Calu3 (cell line): Measurements from ENCODE around the gene KRTAP3-1. TPM values are rescaled to one million over a fixed set of nuclear protein-coding genes. Genes with fewer than 3 reads are reported as not detected.

Experiments
- BruUV-seq: library from RNA; stranded (reverse); fragments of 400-500 nt; replicated peaks from 2 replicates; lab custom pipeline; 2021; lab: Mats Ljungman, UMichigan
- CTCF ChIA-PET: fragments of 300-600 bp; sonication (Branson Sonifier 250); formaldehyde crosslinking; loops from one replicate; lab custom pipeline; 2022; ENCODE audit warnings: antibody characterized with exemption; lab: Charles Lee
- DNase-seq: peaks from one replicate; pipeline ENCODE4 v3.0.0; 2022
- H3K27ac Mint-ChIP-seq: one replicate; pipeline ENCODE4 v1.8.0; 2022; ENCODE audit warnings: mixed read lengths; ENCODE audit not compliant: unreplicated experiment
- H3K27me3 Mint-ChIP-seq: one replicate; pipeline ENCODE4 v1.8.0; 2022; ENCODE audit warnings: mixed read lengths; ENCODE audit not compliant: unreplicated experiment
- H3K36me3 Mint-ChIP-seq: one replicate; pipeline ENCODE4 v1.8.0; 2022; ENCODE audit warnings: mild to moderate bottlenecking, moderate library complexity, mixed read lengths; ENCODE audit not compliant: insufficient read depth, unreplicated experiment
- H3K4me1 Mint-ChIP-seq: one replicate; pipeline ENCODE4 v1.8.0; 2022; ENCODE audit warnings: mild to moderate bottlenecking, low read depth, mixed read lengths; ENCODE audit not compliant: unreplicated experiment
- H3K4me3 Mint-ChIP-seq: one replicate; pipeline ENCODE4 v1.8.0; 2022; ENCODE audit warnings: mild to moderate bottlenecking, low read depth, moderate library complexity, mixed read lengths; ENCODE audit not compliant: unreplicated experiment
- H3K9me3 Mint-ChIP-seq: one replicate; pipeline ENCODE4 v1.8.0; 2022; ENCODE audit warnings: low read depth, mixed read lengths; ENCODE audit not compliant: unreplicated experiment
- CTCF ChIP-seq: fragments of 200-600 bp; IDR thresholded peaks from one replicate; pipeline ENCODE4 v1.8.0; 2022; ENCODE audit warnings: antibody characterized with exemption; ENCODE audit not compliant: unreplicated experiment
- intact Hi-C: fragments of 100-400 bp; cut with micrococcal nuclease; formaldehyde crosslinking; loops from one replicate; pipeline ENCODE4 v1.10.0; 2022; ENCODE audit not compliant: unreplicated experiment
- total RNA-seq: library from RNA; stranded (reverse); gene quantifications from 2 replicates; pipeline ENCODE4 v1.2.3, GENCODE V29; 2022

KRTAP3-1 gene
- total RNA-seq, 1 experiment from 2014 or later, result not detected

DNA sequence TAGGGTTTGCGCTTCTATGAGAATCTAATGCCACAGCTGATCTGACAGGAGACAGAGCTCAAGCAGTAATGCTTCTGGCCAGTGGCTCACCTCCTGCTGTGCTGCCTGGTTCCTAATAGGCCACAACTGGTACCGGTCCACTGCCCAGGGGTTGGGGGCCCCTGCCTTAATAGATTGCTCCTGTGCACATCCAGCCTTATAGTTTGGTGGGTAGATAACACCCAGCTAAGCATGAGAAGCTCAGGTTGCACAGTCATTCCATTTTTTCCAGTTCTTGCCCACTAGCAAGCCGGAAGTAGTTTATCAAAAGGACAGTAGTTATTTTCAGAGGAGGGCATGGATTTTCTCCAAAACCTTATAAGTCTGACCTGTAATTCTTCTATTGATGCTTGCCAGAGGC, 10.5 kb upstream of the KRTAP3-1 start:
- intact Hi-C loops, result no loop called here
- Mint-ChIP-seq H3K27ac (no peak overlapping the region), H3K36me3 (no peaks in the 10 kb centered on the region), H3K4me1 (peaks cover 33% of the 10 kb centered on the region), H3K9me3 (peaks cover 3% of the 10 kb centered on the region), H3K4me3 (no peak overlapping the region), H3K27me3 (no peaks in the 10 kb centered on the region)
- no peak for TF ChIP-seq CTCF
- CTCF ChIA-PET, result interaction anchor here (0.7 to 1.6 kb wide), 5 partner anchors 10 to 251 kb away, joined by 3 to 7 read pairs (median 4); partner anchors contain the start of gene KRTAP3-1
- no TSS peak for BruUV-seq
- no peak for DNase-seq

- Mint-ChIP-seq H3K4me1 (peaks cover 28% of the 10 kb centered on the region), H3K36me3 (no peaks in the 10 kb centered on the region), H3K27ac (no peak overlapping the region), H3K27me3 (no peaks in the 10 kb centered on the region), H3K9me3 (peaks cover 3% of the 10 kb centered on the region), H3K4me3 (no peak overlapping the region)
- no peak for DNase-seq
- intact Hi-C loops, result no loop called here
- BruUV-seq, result no TSS peak
- TF ChIP-seq CTCF, result no peak
- CTCF ChIA-PET, result interaction anchor here (0.6 to 1.6 kb wide), 3 partner anchors 8 to 488 kb away, joined by 3 to 7 read pairs (median 3); partner anchors contain the start of gene KRTAP1-5
These were observed 9.6 kb upstream of the KRTAP3-1 start for GRCh38 chr17:41018541-41018940.

DNA sequence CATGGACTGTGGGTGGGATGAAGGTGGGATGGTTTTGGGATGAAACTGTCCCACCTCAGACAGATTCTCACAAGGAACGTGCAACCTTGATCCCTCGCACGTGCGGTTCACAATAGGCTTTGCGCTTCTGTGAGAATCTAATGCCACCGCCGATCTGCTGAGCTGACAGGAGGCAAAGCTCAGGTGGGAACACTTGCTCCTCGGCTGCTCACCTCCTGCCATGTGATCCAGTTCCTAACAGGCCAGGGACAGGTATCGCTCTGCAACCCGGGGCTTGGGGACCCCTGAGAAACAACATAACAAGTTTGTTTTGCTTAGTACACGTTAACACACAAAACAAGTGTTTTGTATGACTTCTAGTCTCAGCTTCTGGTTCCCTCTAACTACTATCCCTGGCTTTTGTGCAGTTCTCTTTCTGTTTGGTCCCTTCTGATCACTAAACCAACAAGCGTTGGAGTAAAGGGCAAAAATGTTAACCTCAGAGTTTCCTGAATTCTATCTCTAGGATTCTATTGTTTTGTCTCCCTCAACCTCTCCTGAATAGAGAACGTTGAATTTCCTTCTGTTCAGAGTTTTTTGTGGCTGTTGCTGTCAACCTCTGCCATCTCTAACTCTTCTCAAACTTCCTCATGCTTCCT, 7.8 kb upstream of the KRTAP3-1 start:
- DNase-seq, result no peak
- H3K36me3 Mint-ChIP-seq, result no peaks in the 10 kb centered on the region
- H3K27ac Mint-ChIP-seq, result no peak overlapping the region
- no peak overlapping the region for H3K4me3 Mint-ChIP-seq
- H3K27me3 Mint-ChIP-seq, result no peaks in the 10 kb centered on the region
- H3K9me3 Mint-ChIP-seq, result no peaks in the 10 kb centered on the region
- intact Hi-C loops, result no loop called here
- BruUV-seq, result no TSS peak
- CTCF ChIA-PET, result interaction anchor here (0.6 to 1.8 kb wide), 4 partner anchors 42 to 81 kb away, joined by 3 to 5 read pairs (median 4); no protein-coding TSS in a partner anchor
- TF ChIP-seq CTCF, result no peak
- H3K4me1 Mint-ChIP-seq, result peaks cover 39% of the 10 kb centered on the region

DNA sequence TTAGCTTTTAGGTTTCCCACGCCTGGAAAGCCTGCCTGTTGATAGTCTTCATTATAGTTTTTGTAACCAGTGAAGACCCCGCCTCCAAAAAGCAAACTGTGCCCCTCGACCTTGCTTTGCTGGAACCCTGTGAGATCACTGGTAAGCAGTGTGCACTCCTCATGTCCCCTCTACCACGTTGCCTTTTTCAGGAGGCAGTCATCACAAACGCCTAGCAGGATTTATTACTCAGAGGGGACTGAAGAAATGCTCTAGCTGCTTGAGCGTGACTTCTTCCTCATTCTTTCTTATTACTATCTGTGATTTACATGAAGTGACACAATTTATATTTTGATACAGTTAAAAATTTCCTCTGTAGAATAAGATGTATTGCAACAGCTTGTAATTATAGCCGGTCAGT, 6.5 kb upstream of the KRTAP3-1 start:
- CTCF ChIA-PET, result interaction anchor here (0.6 to 2.2 kb wide), 5 partner anchors 45 to 80 kb away, joined by 3 to 6 read pairs (median 4); no protein-coding TSS in a partner anchor
- no peak for TF ChIP-seq CTCF
- no peak overlapping the region for H3K4me3 Mint-ChIP-seq
- H3K27me3 Mint-ChIP-seq, result no peaks in the 10 kb centered on the region
- H3K9me3 Mint-ChIP-seq, result peaks cover 4% of the 10 kb centered on the region
- BruUV-seq, result no TSS peak
- DNase-seq, result no peak
- H3K27ac Mint-ChIP-seq, result no peak overlapping the region
- H3K36me3 Mint-ChIP-seq, result no peaks in the 10 kb centered on the region
- peaks cover 50% of the 10 kb centered on the region for H3K4me1 Mint-ChIP-seq
- intact Hi-C loops, result no loop called here
